Naive B cell (primary cell): ENCODE measurements around the gene GNB1L. TPM values are rescaled to one million over a fixed set of nuclear protein-coding genes. Genes with fewer than 3 reads are reported as not detected.

Source experiments
- ATAC-seq, 2 donors: fragments of 150-1000 bp; cut with Tn5 transposase; 2 replicates each; pipeline ENCODE4 v1.10.0; 2021; ENCODE audit warnings: low read depth in 2 of 2, mild to moderate bottlenecking in 2 of 2, moderate library complexity in 2 of 2
- DNase-seq: peaks from one replicate; pipeline ENCODE4 v3.0.0; 2022
- H3K27ac Mint-ChIP-seq, 6 donors: one replicate each; pipeline ENCODE4 v1.8.0; 2020 to 2022; ENCODE audit warnings: mild to moderate bottlenecking in 6 of 6, mixed read lengths in 6 of 6, moderate library complexity in 5 of 6, inconsistent platforms in 2 of 6
- H3K27me3 Mint-ChIP-seq, 3 donors: one replicate each; pipeline ENCODE4 v1.8.0; 2021 to 2022; ENCODE audit warnings: mixed read lengths in 3 of 3, mild to moderate bottlenecking in 1 of 3
- H3K36me3 Mint-ChIP-seq, 2 donors: one replicate each; pipeline ENCODE4 v1.8.0; 2020 to 2022; ENCODE audit warnings: mixed read lengths in 2 of 2, inconsistent platforms in 1 of 2, mild to moderate bottlenecking in 1 of 2
- H3K4me1 Mint-ChIP-seq, 3 donors: one replicate each; pipeline ENCODE4 v1.8.0; 2020 to 2022; ENCODE audit warnings: mixed read lengths in 3 of 3, inconsistent platforms in 1 of 3, mild to moderate bottlenecking in 1 of 3, moderate library complexity in 1 of 3
- H3K4me3 Mint-ChIP-seq, 8 donors: one replicate each; pipeline ENCODE4 v1.8.0; 2020 to 2022; ENCODE audit warnings: mild to moderate bottlenecking in 8 of 8, mixed read lengths in 8 of 8, moderate library complexity in 8 of 8, inconsistent platforms in 2 of 8
- H3K9me3 Mint-ChIP-seq, 7 donors: one replicate each; pipeline ENCODE4 v1.8.0; 2020 to 2022; ENCODE audit warnings: mixed read lengths in 7 of 7, mild to moderate bottlenecking in 5 of 7, inconsistent platforms in 2 of 7, moderate library complexity in 1 of 7
- polyA plus RNA-seq, 6 donors: library from polyadenylated mRNA; unstranded; fragments of 300-500 nt; fragmentation: Illumina TruSeq; gene quantifications; one replicate each; pipeline ENCODE4 v1.2.3, GENCODE V29; 2021; ENCODE audit warnings: low read depth in 6 of 6

GNB1L gene
- polyA plus RNA-seq, 6 donors from 2014 or later = 6.2 to 14.8 (median 12.0) TPM

- ATAC-seq (no peak), DNase-seq (no peak)
- Mint-ChIP-seq H3K36me3 (no peaks in the 10 kb centered on the region), H3K4me3 (no peak overlapping the region), H3K27me3 (peaks cover 0 to 5% (median 0%) of the 10 kb centered on the region in 3 donors), H3K9me3 (no peaks in the 10 kb centered on the region), H3K27ac (no peak overlapping the region), H3K4me1 (peaks cover 0 to 6% (median 6%) of the 10 kb centered on the region in 3 donors)
Measured at GRCh38 chr22:19820880-19821522, 33.7 kb downstream of the GNB1L start.

GRCh38 chr22:19819911-19820879 lies 34.5 kb downstream of the GNB1L start:
- Mint-ChIP-seq H3K4me3 (no peak overlapping the region), H3K27ac (no peak overlapping the region), H3K27me3 (peaks cover 0 to 5% (median 0%) of the 10 kb centered on the region in 3 donors), H3K9me3 (no peaks in the 10 kb centered on the region), H3K36me3 (no peaks in the 10 kb centered on the region), H3K4me1 (peaks cover 0 to 8% (median 6%) of the 10 kb centered on the region in 3 donors)
- no peak for DNase-seq
- no peak for ATAC-seq

- DNase-seq = no peak
- no peak overlapping the region for H3K4me3 Mint-ChIP-seq
- H3K27ac Mint-ChIP-seq = no peak overlapping the region
- no peaks in the 10 kb centered on the region for H3K9me3 Mint-ChIP-seq
- peaks cover 0 to 5% (median 0%) of the 10 kb centered on the region in 3 donors for H3K27me3 Mint-ChIP-seq
- ATAC-seq = no peak
- peaks cover 0 to 4% of the 10 kb centered on the region in 2 donors for H3K36me3 Mint-ChIP-seq
- peaks cover 0 to 8% (median 6%) of the 10 kb centered on the region in 3 donors for H3K4me1 Mint-ChIP-seq
Measured at GRCh38 chr22:19819208-19819910, 35.3 kb downstream of the GNB1L start.

- Mint-ChIP-seq H3K9me3 (no peaks in the 10 kb centered on the region), H3K36me3 (peaks cover 0 to 5% of the 10 kb centered on the region in 2 donors), H3K4me3 (no peak overlapping the region), H3K27me3 (peaks cover 0 to under 1% (median 0%) of the 10 kb centered on the region in 3 donors), H3K27ac (no peak overlapping the region), H3K4me1 (peaks cover 0 to 5% (median 2%) of the 10 kb centered on the region in 3 donors)
- no peak for DNase-seq
- ATAC-seq = no peak
Measured at GRCh38 chr22:19818324-19819207, 36.1 kb downstream of the GNB1L start.

GRCh38 chr22:19816372-19817119 lies 38.1 kb downstream of the GNB1L start:
- Mint-ChIP-seq H3K4me3 (no peak overlapping the region), H3K27ac (no peak overlapping the region), H3K36me3 (peaks cover 0 to 5% of the 10 kb centered on the region in 2 donors), H3K9me3 (no peaks in the 10 kb centered on the region), H3K27me3 (no peaks in the 10 kb centered on the region), H3K4me1 (peaks cover 0 to 3% (median 0%) of the 10 kb centered on the region in 3 donors)
- DNase-seq (no peak), ATAC-seq (no peak)

GRCh38 chr22:19815823-19816290 lies 38.8 kb downstream of the GNB1L start:
- DNase-seq = no peak
- Mint-ChIP-seq H3K36me3 (peaks cover 0 to 5% of the 10 kb centered on the region in 2 donors), H3K27me3 (no peaks in the 10 kb centered on the region), H3K4me3 (no peak overlapping the region), H3K27ac (peak overlapping the region in 1 of 6 donors; percentile 59), H3K4me1 (peaks cover 0 to 3% (median 0%) of the 10 kb centered on the region in 3 donors), H3K9me3 (no peaks in the 10 kb centered on the region)
- no peak for ATAC-seq

- no peak overlapping the region for H3K27ac Mint-ChIP-seq
- DNase-seq (no peak), ATAC-seq (no peak)
- peaks cover 0 to 3% (median 0%) of the 10 kb centered on the region in 3 donors for H3K4me1 Mint-ChIP-seq
- no peak overlapping the region for H3K4me3 Mint-ChIP-seq
- no peaks in the 10 kb centered on the region for H3K9me3 Mint-ChIP-seq
- H3K36me3 Mint-ChIP-seq = peaks cover 0 to 5% of the 10 kb centered on the region in 2 donors
- H3K27me3 Mint-ChIP-seq = no peaks in the 10 kb centered on the region
Measured at GRCh38 chr22:19815093-19815822, 39.4 kb downstream of the GNB1L start.

- Mint-ChIP-seq H3K4me3 (no peak overlapping the region), H3K27ac (no peak overlapping the region)
- no peak for DNase-seq
Measured at GRCh38 chr22:19814428-19814827, 40.2 kb downstream of the GNB1L start.

GRCh38 chr22:19812910-19813309 lies 41.8 kb downstream of the GNB1L start:
- Mint-ChIP-seq H3K4me3 (no peak overlapping the region), H3K4me1 (peaks cover 0 to 3% (median 0%) of the 10 kb centered on the region in 3 donors), H3K27ac (no peak overlapping the region), H3K27me3 (no peaks in the 10 kb centered on the region), H3K9me3 (no peaks in the 10 kb centered on the region), H3K36me3 (peaks cover 0 to 5% of the 10 kb centered on the region in 2 donors)
- no peak for DNase-seq
- no peak for ATAC-seq

More at GRCh38 chr22:19814428-19814827, 40.2 kb downstream of the GNB1L start:
- peaks cover 0 to 3% (median 0%) of the 10 kb centered on the region in 3 donors for H3K4me1 Mint-ChIP-seq
- H3K36me3 Mint-ChIP-seq = peaks cover 0 to 5% of the 10 kb centered on the region in 2 donors
- H3K27me3 Mint-ChIP-seq = no peaks in the 10 kb centered on the region
- ATAC-seq = no peak
- no peaks in the 10 kb centered on the region for H3K9me3 Mint-ChIP-seq

GRCh38 chr22:19811811-19812771 lies 42.6 kb downstream of the GNB1L start:
- H3K27me3 Mint-ChIP-seq = no peaks in the 10 kb centered on the region
- ATAC-seq = no peak
- no peak overlapping the region for H3K27ac Mint-ChIP-seq
- DNase-seq = no peak
- no peaks in the 10 kb centered on the region for H3K9me3 Mint-ChIP-seq
- peaks cover 0 to 3% (median 0%) of the 10 kb centered on the region in 3 donors for H3K4me1 Mint-ChIP-seq
- H3K4me3 Mint-ChIP-seq = no peak overlapping the region
- peaks cover 0 to 5% of the 10 kb centered on the region in 2 donors for H3K36me3 Mint-ChIP-seq
